Duodenal mucosa (tissue), 2 donors: ENCODE measurements around the gene PRR16.

ENCODE experiments used
- H3K27ac ChIP-seq: one replicate; pipeline ENCODE4 v1.7.0; 2013; ENCODE audit warnings: low read depth, low read length
- H3K27me3 ChIP-seq, 2 donors: one replicate each; pipeline ENCODE4 v1.7.0; 2013; ENCODE audit warnings: low read length in 2 of 2, control low read depth in 1 of 2; ENCODE audit not compliant: insufficient read depth in 2 of 2, control insufficient read depth in 1 of 2
- H3K36me3 ChIP-seq, 2 donors: one replicate each; pipeline ENCODE4 v1.7.0; 2013; ENCODE audit warnings: low read length in 2 of 2, control low read depth in 1 of 2; ENCODE audit not compliant: insufficient read depth in 2 of 2, control insufficient read depth in 1 of 2
- H3K4me1 ChIP-seq, 2 donors: one replicate each; pipeline ENCODE4 v1.7.0; 2013; ENCODE audit warnings: low read length in 2 of 2, control low read depth in 1 of 2; ENCODE audit not compliant: insufficient read depth in 2 of 2, control insufficient read depth in 1 of 2
- H3K4me3 ChIP-seq, 2 donors: one replicate each; pipeline ENCODE4 v1.7.0; 2013; ENCODE audit warnings: low read length in 2 of 2, low read depth in 1 of 2
- H3K9ac ChIP-seq, 2 donors: one replicate each; pipeline ENCODE4 v1.7.0; 2013; ENCODE audit warnings: low read length in 2 of 2, low read depth in 1 of 2
- H3K9me3 ChIP-seq, 2 donors: one replicate each; pipeline ENCODE4 v1.7.0; 2013; ENCODE audit warnings: low read length in 2 of 2, control low read depth in 1 of 2; ENCODE audit not compliant: control insufficient read depth in 1 of 2

Gene PRR16

DNA sequence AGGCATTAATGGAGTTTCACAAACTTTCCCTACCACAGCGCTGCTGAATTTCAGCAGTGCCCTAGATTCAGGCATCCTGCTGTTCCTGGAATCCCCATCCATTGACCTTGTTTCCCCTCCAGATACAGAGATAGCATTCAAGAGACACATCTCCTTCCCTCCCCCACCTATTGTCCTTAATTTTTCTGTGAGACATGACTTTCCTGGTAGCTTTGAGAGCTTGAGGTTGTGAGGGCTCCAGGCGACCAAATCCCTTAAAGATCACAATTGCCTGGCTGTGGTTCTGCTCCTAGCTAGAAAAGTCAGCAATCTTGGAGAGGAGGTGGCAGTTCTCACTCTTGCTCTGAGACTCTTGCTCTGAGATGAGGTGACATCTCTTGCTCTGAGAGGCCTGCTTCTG is 48.0 kb downstream of the PRR16 start:
- no peaks in the 10 kb centered on the region for H3K9me3 ChIP-seq

DNA sequence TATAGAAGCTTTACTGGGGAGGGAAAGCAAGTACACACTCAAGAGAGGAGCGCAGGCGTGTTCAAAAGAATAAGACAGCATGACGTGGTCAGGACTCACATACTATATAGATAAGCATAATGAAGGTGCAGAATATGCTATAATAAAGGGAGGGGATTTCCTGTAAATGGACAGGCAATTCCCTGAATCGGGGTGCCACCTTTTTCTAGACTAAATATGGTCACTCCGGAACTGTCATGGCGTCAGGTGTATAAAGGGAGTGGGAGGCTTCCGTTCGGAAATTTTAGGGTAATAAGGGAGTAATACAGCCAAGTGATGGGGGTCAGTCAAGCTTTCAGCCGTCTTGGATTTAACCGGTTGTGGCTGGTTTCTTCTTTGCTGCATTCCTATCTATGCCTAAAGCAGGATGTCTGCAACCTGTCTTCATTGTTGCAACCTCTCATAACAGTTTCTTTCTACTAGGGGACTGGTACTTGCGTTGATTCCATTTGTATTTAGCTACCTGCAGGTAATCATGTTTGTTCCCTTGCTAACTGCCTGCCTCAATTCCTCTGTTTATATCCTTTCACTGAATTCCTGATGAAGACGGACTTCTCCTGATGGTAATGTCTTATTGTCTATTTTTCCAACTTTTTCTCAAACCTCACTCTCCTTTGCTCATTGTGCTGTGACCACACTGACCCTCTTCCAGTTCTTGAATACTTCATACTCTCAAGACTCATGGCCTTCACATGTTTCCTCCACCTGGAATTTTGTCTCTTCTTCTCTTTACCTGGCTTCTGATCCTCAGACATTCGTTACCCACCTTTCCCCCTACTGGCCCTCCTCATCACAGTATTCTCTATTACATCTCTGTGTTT is 48.9 kb downstream of the PRR16 start:
- H3K4me1 ChIP-seq, result no peaks in the 10 kb centered on the region
- H3K36me3 ChIP-seq, result no peaks in the 10 kb centered on the region
- H3K9me3 ChIP-seq, result no peaks in the 10 kb centered on the region
- no peak overlapping the region for H3K27ac ChIP-seq
- no peak overlapping the region for H3K4me3 ChIP-seq
- no peaks in the 10 kb centered on the region for H3K27me3 ChIP-seq
- H3K9ac ChIP-seq, result no peak overlapping the region

More for the DNA sequence above, 48.0 kb downstream of the PRR16 start:
- Histone ChIP-seq H3K36me3 (no peaks in the 10 kb centered on the region), H3K9ac (no peak overlapping the region), H3K4me3 (no peak overlapping the region), H3K4me1 (no peaks in the 10 kb centered on the region), H3K27me3 (no peaks in the 10 kb centered on the region), H3K27ac (no peak overlapping the region)

DNA sequence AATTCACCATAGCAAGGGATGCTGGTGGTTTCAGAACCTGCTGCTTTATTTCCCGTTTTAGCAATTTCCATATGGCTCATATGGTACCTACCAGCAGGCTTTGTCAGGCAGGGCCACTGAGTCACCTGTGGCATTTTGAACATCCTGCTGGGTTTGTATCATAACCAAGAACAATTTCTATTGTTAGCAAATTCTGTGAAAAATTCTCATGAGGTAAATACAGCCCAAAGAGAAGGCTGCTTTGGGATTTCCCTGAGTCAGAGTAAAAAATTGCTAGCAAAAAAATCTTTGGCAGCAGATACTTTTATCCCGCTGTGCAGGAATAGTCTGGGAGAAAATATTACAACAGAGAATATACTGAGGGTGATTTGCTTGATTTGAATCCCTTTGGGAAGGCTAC is 52.7 kb downstream of the PRR16 start:
- H3K27ac ChIP-seq, result no peak overlapping the region
- H3K4me3 ChIP-seq, result no peak overlapping the region
- no peak overlapping the region for H3K9ac ChIP-seq
- H3K4me1 ChIP-seq, result no peaks in the 10 kb centered on the region
- H3K36me3 ChIP-seq, result no peaks in the 10 kb centered on the region
- H3K27me3 ChIP-seq, result no peaks in the 10 kb centered on the region
- H3K9me3 ChIP-seq, result no peaks in the 10 kb centered on the region

DNA sequence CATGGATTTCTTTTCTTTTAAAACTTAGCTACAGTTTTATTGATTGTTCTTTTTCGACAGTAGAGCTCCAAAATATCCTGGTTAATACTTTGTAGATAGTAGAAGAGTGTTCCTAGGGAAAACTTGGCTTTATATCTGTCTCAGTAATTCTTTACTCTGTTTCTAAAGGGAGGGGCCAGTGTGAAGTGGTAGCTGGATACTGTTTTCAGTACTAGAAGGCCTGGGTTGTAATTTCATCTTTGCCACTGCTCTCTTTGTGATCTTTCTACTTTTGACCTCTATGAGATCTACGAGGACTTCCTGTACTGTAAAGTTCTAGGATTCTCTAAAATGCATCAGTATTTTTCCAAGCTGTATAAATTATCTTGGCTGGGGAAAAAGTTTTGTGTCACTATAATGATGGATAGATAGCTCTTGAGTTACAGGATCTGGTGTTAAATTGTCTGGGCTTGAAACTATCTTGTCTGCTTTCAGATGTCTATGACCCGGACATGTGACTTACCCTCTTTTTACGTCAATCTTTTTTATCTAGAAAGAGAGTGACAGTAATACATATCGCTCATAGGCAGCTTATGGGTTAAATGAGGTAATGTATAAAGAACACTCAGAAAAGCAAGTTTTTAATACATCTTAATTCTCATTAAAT is 53.6 kb downstream of the PRR16 start:
- no peaks in the 10 kb centered on the region for H3K9me3 ChIP-seq
- H3K4me3 ChIP-seq, result no peak overlapping the region
- no peak overlapping the region for H3K9ac ChIP-seq
- no peaks in the 10 kb centered on the region for H3K27me3 ChIP-seq
- H3K4me1 ChIP-seq, result no peaks in the 10 kb centered on the region
- H3K27ac ChIP-seq, result no peak overlapping the region
- H3K36me3 ChIP-seq, result no peaks in the 10 kb centered on the region

DNA sequence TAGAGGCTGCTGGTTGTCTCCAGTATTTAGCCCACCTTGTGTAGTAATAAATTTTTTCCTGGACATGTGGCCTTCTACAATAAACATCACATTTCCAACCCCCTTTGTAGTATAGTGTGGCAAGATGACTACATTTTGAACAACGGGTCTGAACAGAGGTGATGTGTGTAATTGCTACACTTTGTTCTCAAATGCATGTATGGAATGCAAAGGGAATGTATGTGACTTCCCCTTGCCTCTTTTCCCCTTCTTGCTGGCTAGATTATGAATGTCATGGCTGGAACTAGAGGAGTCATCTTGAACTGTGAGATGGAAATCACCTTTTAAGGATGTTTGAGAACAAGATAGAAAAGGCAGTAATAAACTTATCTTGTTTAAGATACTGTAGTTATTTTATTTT is 54.5 kb downstream of the PRR16 start:
- no peaks in the 10 kb centered on the region for H3K9me3 ChIP-seq
- no peaks in the 10 kb centered on the region for H3K4me1 ChIP-seq
- H3K9ac ChIP-seq, result no peak overlapping the region
- H3K4me3 ChIP-seq, result no peak overlapping the region
- H3K27me3 ChIP-seq, result no peaks in the 10 kb centered on the region
- no peaks in the 10 kb centered on the region for H3K36me3 ChIP-seq
- no peak overlapping the region for H3K27ac ChIP-seq

GRCh38 chr5:120527251-120527650 is 63.2 kb downstream of the PRR16 start:
- Histone ChIP-seq H3K9me3 (no peaks in the 10 kb centered on the region), H3K36me3 (no peaks in the 10 kb centered on the region), H3K27ac (no peak overlapping the region), H3K4me3 (no peak overlapping the region), H3K4me1 (no peaks in the 10 kb centered on the region), H3K9ac (no peak overlapping the region), H3K27me3 (no peaks in the 10 kb centered on the region)

DNA sequence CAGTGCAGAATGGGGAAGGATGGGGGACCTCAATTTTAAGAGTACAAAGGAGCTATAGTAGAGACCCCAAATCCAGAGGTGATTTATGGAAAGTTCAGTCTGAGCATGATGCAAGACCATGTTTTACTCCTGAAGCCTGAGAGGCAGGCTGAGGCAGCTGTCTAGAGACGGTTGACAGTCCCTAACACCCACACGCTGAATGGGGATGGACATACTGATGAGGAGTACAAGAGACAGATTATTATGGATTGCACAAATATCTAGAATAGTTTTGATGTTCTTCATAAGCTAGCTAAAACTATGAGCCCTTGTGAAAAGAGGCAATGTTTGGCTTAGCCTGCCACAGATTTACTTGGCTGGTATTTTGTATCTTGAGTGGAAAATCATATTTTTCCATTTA is 64.5 kb downstream of the PRR16 start:
- H3K27me3 ChIP-seq, result no peaks in the 10 kb centered on the region
- H3K4me3 ChIP-seq, result no peak overlapping the region
- H3K4me1 ChIP-seq, result no peaks in the 10 kb centered on the region
- no peaks in the 10 kb centered on the region for H3K9me3 ChIP-seq
- no peak overlapping the region for H3K27ac ChIP-seq
- no peak overlapping the region for H3K9ac ChIP-seq
- no peaks in the 10 kb centered on the region for H3K36me3 ChIP-seq

- H3K9me3 ChIP-seq, result no peaks in the 10 kb centered on the region
- H3K27me3 ChIP-seq, result no peaks in the 10 kb centered on the region
Measured at GRCh38 chr5:120529386-120529785, 65.3 kb downstream of the PRR16 start.

DNA sequence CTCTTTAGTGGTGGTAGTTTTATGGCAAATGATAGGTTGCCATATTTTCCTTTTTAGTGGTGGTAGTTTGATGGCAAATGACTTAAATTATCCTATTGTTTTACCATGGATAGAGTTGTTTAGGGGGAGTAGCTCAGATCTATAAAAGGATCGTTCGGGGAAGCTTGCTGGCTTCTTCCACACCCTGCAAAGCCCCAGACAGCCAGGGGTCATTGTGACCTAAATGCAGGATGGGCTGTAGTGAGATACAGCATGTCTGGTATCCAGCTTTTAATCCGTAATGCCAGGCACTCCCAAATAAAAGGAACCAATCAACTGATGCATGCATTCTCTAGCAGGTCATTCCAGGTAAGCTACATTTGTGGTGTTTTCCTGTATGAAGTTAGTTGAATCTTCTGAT is 67.1 kb downstream of the PRR16 start:
- no peaks in the 10 kb centered on the region for H3K36me3 ChIP-seq
- H3K27me3 ChIP-seq, result no peaks in the 10 kb centered on the region

More at GRCh38 chr5:120529386-120529785, 65.3 kb downstream of the PRR16 start:
- no peak overlapping the region for H3K27ac ChIP-seq
- no peaks in the 10 kb centered on the region for H3K4me1 ChIP-seq
- no peak overlapping the region for H3K4me3 ChIP-seq
- H3K36me3 ChIP-seq, result no peaks in the 10 kb centered on the region
- no peak overlapping the region for H3K9ac ChIP-seq

DNA sequence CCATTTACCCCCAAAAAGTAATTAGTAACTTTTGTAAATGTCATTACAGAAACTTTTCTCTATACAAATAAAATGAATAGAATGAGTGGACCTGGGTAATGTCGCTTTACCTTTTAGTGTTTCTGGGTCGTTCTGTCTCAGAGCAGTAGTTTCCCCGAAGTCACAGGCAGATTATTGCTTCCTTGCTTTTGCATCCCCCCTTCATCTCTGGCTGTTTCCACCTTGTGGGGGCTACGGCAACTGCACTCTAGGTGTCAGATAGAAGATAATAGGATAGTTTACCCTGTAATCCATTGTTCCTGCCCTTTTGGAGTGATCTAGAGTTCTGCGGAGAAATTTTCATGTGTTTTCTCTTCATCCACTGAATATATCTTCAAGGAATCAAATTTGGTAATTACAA is 68.7 kb downstream of the PRR16 start:
- no peaks in the 10 kb centered on the region for H3K36me3 ChIP-seq
- no peaks in the 10 kb centered on the region for H3K9me3 ChIP-seq
- no peak overlapping the region for H3K27ac ChIP-seq
- no peaks in the 10 kb centered on the region for H3K4me1 ChIP-seq
- H3K9ac ChIP-seq, result no peak overlapping the region
- no peaks in the 10 kb centered on the region for H3K27me3 ChIP-seq
- no peak overlapping the region for H3K4me3 ChIP-seq

More for the DNA sequence above, 67.1 kb downstream of the PRR16 start:
- Histone ChIP-seq H3K4me1 (no peaks in the 10 kb centered on the region), H3K9ac (no peak overlapping the region), H3K4me3 (no peak overlapping the region), H3K27ac (no peak overlapping the region), H3K9me3 (no peaks in the 10 kb centered on the region)
